ENCODE measurements around the gene GZMM. TPM values are rescaled to one million over a fixed set of nuclear protein-coding genes. Genes with fewer than 3 reads are reported as not detected.

Gene GZMM
- total and polyA plus RNA-seq, 2 of the 13 experiments (the other 11 are each of a cell fraction or from before 2014, with no cell fraction given) = 0.07 TPM; not detected in 1

DNA sequence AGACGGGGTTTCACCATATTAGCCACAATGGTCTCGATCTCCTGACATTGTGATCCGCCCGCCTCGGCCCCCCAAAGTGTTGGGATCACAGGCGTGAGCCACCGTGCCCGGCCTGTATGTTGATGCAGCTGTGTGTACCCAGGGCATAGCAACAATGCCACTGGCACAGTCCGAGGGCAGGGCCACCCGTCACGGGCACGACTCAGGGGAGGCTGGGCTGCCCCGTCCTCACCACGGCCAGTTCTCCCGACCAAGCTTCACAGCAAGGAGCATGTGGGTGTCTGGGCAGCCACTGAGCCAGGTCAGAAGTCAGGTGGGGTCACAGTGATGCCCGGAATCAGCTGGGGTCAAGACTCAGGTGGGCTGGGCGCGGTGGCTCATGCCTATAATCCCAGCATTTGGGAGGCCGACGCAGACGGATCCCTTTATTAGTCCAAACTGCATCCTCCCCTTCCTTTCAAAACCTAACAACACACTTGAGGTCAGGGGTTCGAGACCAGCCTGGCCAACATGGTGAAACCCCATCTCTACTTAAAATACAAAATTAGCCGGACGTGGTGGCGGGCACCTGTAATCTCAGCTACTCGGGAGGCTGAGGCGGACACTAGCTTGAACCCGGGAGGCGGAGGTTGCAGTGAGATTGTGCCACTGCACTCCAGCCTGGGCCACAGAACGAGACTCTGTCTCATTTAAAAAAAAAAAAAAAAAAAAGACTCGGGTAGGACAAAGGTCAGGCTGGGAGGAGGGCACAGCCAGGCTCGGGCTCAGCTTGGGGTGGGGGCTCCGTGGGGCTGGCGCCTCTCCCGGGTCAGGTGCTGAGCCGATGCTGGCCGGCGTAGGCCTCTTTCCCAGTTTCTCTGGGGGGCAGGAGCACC lies 13.5 kb upstream of the GZMM start (continued):
- no peak for TF ChIP-seq ZNF552 (CRISPR knock-in tag; IDR thresholded peaks at IDR 0.05; ENCODE audit: borderline replicate concordance)
- no peak for TF ChIP-seq CBX1 (IDR thresholded peaks at IDR 0.05; ENCODE audit: low read depth)
- TF ChIP-seq TFAP4 (IDR thresholded peaks at IDR 0.05; ENCODE audit: borderline replicate concordance, low read depth) = no peak; the same call in 1 of the 2 replicates
- no peak for TF ChIP-seq EHMT2 (IDR thresholded peaks at IDR 0.05; ENCODE audit: borderline replicate concordance, low read depth, low read length)
- no peak for TF ChIP-seq FOXM1 (CRISPR knock-in tag; IDR thresholded peaks at IDR 0.05)
- TF ChIP-seq, protein P1, sequence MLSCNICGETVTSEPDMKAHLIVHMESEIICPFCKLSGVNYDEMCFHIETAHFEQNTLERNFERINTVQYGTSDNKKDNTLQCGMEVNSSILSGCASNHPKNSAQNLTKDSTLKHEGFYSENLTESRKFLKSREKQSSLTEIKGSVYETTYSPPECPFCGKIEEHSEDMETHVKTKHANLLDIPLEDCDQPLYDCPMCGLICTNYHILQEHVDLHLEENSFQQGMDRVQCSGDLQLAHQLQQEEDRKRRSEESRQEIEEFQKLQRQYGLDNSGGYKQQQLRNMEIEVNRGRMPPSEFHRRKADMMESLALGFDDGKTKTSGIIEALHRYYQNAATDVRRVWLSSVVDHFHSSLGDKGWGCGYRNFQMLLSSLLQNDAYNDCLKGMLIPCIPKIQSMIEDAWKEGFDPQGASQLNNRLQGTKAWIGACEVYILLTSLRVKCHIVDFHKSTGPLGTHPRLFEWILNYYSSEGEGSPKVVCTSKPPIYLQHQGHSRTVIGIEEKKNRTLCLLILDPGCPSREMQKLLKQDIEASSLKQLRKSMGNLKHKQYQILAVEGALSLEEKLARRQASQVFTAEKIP (CRISPR knock-in tag; IDR thresholded peaks at IDR 0.05; ENCODE audit: borderline replicate concordance) = no peak
- 0 out of 2 replicates have a peak, but pooled peaks have one; percentile 68 for TF ChIP-seq CC2D1A (CRISPR knock-in tag; IDR thresholded peaks at IDR 0.05)
- no peak for TF ChIP-seq ZNF343 (CRISPR knock-in tag; IDR thresholded peaks at IDR 0.05)
- no peak for TF ChIP-seq ZNF33B (CRISPR knock-in tag; IDR thresholded peaks at IDR 0.05)
- TF ChIP-seq ZNF34 (CRISPR knock-in tag; IDR thresholded peaks at IDR 0.05; ENCODE audit: borderline replicate concordance) = no peak
- no peak for TF ChIP-seq IKZF4 (CRISPR knock-in tag; IDR thresholded peaks at IDR 0.05; ENCODE audit: borderline replicate concordance, low read depth, not compliant biosample characterization)
- TF ChIP-seq HOXD1 (CRISPR knock-in tag; IDR thresholded peaks at IDR 0.05) = no peak
- TF ChIP-seq SOX13 (IDR thresholded peaks at IDR 0.05) = no peak
- peak in 1 of 2 experiments; percentile 13; a peak in 1 of 4 replicates for TF ChIP-seq SOX13 (CRISPR knock-in tag; conservative IDR thresholded peaks at IDR 0.05 in 1 of 2, IDR thresholded peaks at IDR 0.05 in 1 of 2)
- no peak for TF ChIP-seq MAFF (IDR thresholded peaks at IDR 0.05; ENCODE audit: low read depth, low read length)
- TF ChIP-seq, protein P2, sequence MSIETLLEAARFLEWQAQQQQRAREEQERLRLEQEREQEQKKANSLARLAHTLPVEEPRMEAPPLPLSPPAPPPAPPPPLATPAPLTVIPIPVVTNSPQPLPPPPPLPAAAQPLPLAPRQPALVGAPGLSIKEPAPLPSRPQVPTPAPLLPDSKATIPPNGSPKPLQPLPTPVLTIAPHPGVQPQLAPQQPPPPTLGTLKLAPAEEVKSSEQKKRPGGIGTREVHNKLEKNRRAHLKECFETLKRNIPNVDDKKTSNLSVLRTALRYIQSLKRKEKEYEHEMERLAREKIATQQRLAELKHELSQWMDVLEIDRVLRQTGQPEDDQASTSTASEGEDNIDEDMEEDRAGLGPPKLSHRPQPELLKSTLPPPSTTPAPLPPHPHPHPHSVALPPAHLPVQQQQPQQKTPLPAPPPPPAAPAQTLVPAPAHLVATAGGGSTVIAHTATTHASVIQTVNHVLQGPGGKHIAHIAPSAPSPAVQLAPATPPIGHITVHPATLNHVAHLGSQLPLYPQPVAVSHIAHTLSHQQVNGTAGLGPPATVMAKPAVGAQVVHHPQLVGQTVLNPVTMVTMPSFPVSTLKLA (IDR thresholded peaks at IDR 0.05) = no peak
- peak; percentile 96 for TF ChIP-seq ZNF121 (CRISPR knock-in tag; IDR thresholded peaks at IDR 0.05)
- TF ChIP-seq ZNF30 (CRISPR knock-in tag; IDR thresholded peaks at IDR 0.05) = no peak
- TF ChIP-seq ZNF773 (CRISPR knock-in tag; IDR thresholded peaks at IDR 0.05; ENCODE audit: borderline replicate concordance) = no peak
- TF ChIP-seq ZNF672 (CRISPR knock-in tag; IDR thresholded peaks at IDR 0.05) = no peak
- TF ChIP-seq, protein P3, sequence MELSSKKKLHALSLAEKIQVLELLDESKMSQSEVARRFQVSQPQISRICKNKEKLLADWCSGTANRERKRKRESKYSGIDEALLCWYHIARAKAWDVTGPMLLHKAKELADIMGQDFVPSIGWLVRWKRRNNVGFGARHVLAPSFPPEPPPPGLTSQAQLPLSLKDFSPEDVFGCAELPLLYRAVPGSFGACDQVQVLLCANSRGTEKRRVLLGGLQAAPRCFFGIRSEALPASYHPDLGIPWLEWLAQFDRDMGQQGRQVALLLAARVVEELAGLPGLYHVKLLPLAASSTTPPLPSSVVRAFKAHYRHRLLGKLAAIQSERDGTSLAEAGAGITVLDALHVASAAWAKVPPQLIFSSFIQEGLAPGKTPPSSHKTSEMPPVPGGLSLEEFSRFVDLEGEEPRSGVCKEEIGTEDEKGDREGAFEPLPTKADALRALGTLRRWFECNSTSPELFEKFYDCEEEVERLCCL (CRISPR knock-in tag; IDR thresholded peaks at IDR 0.05; ENCODE audit: borderline replicate concordance) = no peak
- TF ChIP-seq PHF8 (CRISPR knock-in tag; IDR thresholded peaks at IDR 0.05) = no peak
- TF ChIP-seq ATF7 (IDR thresholded peaks at IDR 0.05) = no peak
- no peak for TF ChIP-seq ATF7 (CRISPR knock-in tag; IDR thresholded peaks at IDR 0.05)
- TF ChIP-seq HMGA1 (CRISPR knock-in tag; conservative IDR thresholded peaks at IDR 0.05) = no peak
- TF ChIP-seq TBX2 (CRISPR knock-in tag; IDR thresholded peaks at IDR 0.05; ENCODE audit: borderline replicate concordance) = no peak; the same call in none of the 2 replicates

Measured in HepG2 (cell line).